Measurements from ENCODE around the gene SERPINE1. TPM values are rescaled to one million over a fixed set of nuclear protein-coding genes. Genes with fewer than 3 reads are reported as not detected.

Gene SERPINE1
- 100 to 1,000 TPM in 2 of 4 donors, 10 to 100 TPM in 2; 36.4 to 861 (median 118) TPM for total RNA-seq

DNA sequence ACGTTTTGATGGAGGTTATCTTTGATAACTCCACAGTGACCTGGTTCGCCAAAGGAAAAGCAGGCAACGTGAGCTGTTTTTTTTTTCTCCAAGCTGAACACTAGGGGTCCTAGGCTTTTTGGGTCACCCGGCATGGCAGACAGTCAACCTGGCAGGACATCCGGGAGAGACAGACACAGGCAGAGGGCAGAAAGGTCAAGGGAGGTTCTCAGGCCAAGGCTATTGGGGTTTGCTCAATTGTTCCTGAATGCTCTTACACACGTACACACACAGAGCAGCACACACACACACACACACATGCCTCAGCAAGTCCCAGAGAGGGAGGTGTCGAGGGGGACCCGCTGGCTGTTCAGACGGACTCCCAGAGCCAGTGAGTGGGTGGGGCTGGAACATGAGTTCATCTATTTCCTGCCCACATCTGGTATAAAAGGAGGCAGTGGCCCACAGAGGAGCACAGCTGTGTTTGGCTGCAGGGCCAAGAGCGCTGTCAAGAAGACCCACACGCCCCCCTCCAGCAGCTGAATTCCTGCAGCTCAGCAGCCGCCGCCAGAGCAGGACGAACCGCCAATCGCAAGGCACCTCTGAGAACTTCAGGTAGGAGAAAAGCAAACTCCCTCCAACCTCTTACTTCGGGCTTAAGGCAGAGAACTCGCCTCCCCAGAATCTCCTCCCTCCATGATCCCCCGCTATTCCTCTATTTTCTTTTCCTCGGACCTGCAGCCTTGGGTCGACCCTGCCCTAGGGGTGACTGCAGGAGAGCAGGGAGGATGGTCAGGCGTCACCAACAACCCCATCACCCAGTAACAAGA is at the start of gene SERPINE1:
SERPINE1 (plus strand) TSS at position 454 of the 809 bp plus-strand sequence. CDS start 1,290 bp downstream, outside the sequence.
- peak; percentile 64 for ATAC-seq (ENCODE audit: low FRiP score)
- TF ChIP-seq, protein P1, sequence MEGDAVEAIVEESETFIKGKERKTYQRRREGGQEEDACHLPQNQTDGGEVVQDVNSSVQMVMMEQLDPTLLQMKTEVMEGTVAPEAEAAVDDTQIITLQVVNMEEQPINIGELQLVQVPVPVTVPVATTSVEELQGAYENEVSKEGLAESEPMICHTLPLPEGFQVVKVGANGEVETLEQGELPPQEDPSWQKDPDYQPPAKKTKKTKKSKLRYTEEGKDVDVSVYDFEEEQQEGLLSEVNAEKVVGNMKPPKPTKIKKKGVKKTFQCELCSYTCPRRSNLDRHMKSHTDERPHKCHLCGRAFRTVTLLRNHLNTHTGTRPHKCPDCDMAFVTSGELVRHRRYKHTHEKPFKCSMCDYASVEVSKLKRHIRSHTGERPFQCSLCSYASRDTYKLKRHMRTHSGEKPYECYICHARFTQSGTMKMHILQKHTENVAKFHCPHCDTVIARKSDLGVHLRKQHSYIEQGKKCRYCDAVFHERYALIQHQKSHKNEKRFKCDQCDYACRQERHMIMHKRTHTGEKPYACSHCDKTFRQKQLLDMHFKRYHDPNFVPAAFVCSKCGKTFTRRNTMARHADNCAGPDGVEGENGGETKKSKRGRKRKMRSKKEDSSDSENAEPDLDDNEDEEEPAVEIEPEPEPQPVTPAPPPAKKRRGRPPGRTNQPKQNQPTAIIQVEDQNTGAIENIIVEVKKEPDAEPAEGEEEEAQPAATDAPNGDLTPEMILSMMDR (IDR thresholded peaks at IDR 0.05), result no peak
- DNase-seq (ENCODE audit: low spot score), result peak; percentile 70

DNA sequence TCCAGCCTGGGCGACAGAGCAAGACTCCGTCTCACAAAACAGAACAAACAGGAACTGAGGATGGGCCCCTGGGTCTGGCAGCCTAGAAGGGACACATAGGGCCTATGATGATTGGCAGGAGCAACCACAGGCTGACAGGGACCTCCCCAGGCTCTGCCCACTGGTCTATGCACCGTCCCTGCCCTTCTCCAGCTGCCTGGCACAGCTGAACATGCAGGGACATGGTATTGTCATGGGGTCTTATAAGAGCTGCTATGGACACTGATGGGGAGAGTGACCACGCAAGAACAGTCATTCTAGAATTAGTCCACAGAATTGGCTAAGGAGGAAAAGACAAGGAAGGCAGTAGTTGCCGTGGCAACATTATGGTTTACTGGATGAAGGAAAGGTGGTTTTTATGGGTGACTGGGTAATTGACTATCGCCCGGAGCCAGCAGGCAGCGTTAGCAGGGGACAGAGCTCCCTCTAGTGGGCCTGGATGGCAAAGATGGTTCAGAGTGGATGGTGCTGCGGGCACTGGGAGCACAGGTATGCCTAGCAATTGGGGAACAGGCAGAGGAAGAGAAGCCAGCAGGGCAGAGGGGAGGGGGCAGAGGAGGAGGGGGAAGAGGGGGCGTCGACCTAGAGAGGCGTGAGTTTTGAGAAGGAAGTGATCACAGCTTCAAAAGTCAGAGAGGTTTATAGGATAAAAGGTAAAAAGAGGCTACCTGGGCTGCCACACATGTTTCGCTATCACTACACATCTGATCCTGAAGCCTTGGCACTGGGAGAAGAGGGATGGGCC is 49.4 kb upstream of the SERPINE1 start:
- DNase-seq (ENCODE audit: low spot score) (peak; percentile 88), ATAC-seq (ENCODE audit: low FRiP score) (peak; percentile 84)
- TF ChIP-seq, protein P1 (IDR thresholded peaks at IDR 0.05), result peak in 1 of 3 donors; percentile 26

DNA sequence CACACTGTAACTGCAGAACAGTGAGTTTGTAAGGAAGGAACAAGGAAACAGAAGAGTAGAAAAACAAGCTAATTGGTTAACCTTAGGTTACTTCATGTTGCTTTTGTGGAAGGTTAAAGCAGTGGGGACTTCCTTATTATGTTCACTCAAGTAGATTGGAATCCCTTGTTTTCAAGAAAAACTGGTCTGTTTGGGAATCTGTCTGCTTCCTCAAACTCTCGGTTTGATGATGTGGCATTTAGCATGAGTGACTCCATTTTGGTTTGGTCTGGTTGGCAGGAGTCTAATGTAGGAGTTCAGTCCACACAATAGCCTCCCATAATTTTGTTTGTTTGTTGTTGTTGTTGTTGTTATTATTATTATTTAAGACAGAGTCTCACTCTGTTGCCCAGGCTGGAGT is 45.5 kb upstream of the SERPINE1 start:
- TF ChIP-seq, protein P1 (IDR thresholded peaks at IDR 0.05), result no peak
- DNase-seq (ENCODE audit: low spot score), result no peak
- no peak for ATAC-seq (ENCODE audit: low FRiP score)

DNA sequence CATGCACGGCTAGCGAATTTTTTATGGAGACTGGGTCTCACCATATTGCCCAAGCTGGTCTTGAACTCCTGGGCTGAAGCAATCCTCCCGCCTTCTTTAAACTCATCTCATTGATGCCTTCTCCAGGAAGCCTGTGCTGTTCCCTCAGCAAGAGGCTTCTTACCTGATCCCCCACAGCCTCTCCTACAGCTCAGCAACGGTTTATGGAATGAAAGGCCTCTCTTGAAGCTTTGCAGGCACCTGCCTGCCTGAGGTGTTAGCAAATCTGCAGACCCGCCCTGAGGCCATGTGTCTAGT is 42.1 kb upstream of the SERPINE1 start:
- TF ChIP-seq, protein P1 (IDR thresholded peaks at IDR 0.05), result no peak
- no peak for ATAC-seq (ENCODE audit: low FRiP score)
- no peak for DNase-seq (ENCODE audit: low spot score)

DNA sequence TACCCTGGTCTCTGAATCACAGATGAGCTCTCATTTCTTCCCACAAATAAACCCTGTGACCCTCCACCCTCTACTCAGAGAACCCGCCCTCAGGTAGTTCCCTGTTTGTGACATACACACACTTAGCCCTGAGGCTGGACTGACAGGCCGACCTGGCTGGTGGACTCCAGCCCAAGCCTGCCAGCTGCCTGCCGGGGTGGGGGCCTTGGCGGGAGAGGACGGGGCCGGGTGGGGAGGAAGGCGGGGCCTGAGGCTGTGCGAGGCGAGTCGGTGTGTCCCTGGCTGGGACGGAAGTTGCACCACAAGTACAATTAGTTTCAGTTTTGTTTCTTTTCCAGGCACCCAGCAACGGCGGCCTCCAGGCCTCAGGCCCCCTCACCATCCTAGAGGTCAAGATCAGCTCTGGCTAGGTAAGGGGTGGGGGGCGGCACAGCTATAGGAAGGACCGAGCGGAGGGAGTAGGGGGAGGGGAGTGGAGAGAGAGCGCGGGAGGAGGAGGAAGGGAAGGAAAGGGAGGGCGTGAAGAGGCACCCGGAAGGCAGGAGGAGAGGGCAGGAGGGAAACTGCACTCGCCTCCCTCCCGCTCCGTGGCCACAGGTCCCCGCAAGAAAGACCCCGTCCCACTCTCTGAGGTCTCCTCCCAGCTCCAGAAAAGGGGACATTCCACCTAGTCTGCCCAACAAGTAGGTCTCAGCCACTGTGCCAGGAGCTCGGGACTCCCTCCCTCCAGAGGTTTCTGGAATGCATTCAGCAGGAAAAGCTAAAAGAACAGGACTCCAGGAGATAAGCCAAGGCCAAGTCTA is 41.5 kb upstream of the SERPINE1 start, which contains the start of gene TRIM56:
TRIM56 (plus strand) TSS at position 320 of the 803 bp plus-strand sequence. CDS start 1,832 bp downstream, outside the sequence.
- ATAC-seq (ENCODE audit: low FRiP score), result peak; percentile 91
- TF ChIP-seq, protein P1 (IDR thresholded peaks at IDR 0.05), result no peak
- peak; percentile 58 for DNase-seq (ENCODE audit: low spot score)

DNA sequence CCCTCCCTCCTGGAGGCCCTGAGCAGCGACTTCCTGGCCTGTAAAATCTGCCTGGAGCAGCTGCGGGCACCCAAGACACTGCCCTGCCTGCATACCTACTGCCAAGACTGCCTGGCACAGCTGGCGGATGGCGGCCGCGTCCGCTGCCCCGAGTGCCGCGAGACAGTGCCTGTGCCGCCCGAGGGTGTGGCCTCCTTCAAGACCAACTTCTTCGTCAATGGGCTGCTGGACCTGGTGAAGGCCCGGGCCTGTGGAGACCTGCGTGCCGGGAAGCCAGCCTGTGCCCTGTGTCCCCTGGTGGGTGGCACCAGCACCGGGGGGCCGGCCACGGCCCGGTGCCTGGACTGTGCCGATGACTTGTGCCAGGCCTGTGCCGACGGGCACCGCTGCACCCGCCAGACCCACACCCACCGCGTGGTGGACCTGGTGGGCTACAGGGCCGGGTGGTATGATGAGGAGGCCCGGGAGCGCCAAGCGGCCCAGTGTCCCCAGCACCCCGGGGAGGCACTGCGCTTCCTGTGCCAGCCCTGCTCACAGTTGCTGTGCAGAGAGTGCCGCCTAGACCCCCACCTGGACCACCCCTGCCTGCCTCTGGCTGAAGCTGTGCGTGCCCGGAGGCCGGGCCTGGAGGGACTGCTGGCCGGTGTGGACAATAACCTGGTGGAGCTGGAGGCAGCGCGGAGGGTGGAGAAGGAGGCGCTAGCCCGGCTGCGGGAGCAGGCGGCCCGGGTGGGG is 39.4 kb upstream of the SERPINE1 start:
- TF ChIP-seq, protein P1 (IDR thresholded peaks at IDR 0.05), result no peak
- DNase-seq (ENCODE audit: low spot score) (no peak), ATAC-seq (ENCODE audit: low FRiP score) (no peak)
